DMS53 treated with DMSO at 0.1 percent for 48 hours (cell line): Measurements from ENCODE around the gene BANF1.
"Not testable (repeated sequence)": the region's sequence is repeated elsewhere in the genome, so short reads cannot be mapped to it uniquely, and the experiment has no call there.

Experiments
- DNase-seq: peaks from one replicate; lab custom pipeline; 2025; ENCODE audit not compliant: unreplicated experiment; lab: John Stamatoyannopoulos, UW

The BANF1 gene

GRCh38 chr11:66011239-66011784, 9.0 kb downstream of the BANF1 start:
- peak; percentile 52 for DNase-seq

DNA sequence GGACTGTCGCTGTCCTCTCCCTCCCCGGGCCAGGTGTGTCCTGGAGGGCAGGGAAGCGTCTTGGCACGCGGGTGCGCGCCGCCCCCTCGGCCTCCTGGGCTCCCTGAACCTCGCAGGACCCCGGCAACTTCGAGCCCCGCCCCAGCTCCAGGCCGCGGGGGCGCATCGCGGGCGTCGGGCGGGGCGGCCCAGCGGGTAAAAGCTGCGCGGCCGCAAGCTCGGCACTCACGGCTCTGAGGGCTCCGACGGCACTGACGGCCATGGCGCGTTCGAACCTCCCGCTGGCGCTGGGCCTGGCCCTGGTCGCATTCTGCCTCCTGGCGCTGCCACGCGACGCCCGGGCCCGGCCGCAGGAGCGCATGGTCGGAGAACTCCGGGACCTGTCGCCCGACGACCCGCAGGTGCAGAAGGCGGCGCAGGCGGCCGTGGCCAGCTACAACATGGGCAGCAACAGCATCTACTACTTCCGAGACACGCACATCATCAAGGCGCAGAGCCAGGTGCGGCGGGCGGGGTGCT, 9.5 kb downstream of the BANF1 start, which contains the start of gene CST6:
Gene CST6, plus strand, starts transcription at position 224 of the 519 bp plus-strand sequence. Its CDS starts 37 bp downstream, at position 261.
- peak; percentile 30 for DNase-seq

GRCh38 chr11:66012371-66012945, 10.2 kb downstream of the BANF1 start:
- no peak for DNase-seq

DNA sequence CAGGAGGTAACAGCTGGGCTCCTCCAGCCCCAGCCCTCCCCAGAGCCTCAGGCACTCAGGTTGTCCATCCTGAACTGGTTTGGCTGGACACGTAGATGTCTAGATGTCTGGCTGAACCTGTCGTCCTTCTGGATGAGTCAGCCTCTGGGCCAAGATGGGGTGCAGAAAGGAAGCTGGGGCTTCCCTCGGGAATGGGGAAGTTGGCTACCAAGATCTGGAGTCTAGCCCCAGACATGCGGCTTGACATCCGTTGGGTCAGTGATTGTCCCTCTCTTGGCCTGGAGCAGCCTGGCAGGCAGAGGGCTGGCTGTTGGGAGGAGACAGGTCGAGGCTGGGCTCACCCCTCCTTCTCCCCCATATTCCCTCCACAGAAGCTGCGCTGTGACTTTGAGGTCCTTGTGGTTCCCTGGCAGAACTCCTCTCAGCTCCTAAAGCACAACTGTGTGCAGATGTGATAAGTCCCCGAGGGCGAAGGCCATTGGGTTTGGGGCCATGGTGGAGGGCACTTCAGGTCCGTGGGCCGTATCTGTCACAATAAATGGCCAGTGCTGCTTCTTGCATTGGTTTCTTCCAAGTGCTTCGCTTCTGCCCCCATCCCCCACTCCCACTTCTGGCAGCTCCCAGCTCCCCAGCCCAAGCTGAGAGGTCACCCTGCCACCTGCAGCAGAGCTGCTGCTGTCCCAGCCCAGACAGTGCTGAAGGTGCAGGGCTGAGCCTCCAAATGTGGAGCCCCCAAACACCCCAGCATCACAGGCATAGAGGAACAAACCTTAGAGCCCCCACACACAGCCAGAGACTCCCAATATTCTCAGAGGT, 10.9 kb downstream of the BANF1 start:
- no peak for DNase-seq

GRCh38 chr11:66013762-66014100, 11.4 kb downstream of the BANF1 start:
- DNase-seq = no peak

DNA sequence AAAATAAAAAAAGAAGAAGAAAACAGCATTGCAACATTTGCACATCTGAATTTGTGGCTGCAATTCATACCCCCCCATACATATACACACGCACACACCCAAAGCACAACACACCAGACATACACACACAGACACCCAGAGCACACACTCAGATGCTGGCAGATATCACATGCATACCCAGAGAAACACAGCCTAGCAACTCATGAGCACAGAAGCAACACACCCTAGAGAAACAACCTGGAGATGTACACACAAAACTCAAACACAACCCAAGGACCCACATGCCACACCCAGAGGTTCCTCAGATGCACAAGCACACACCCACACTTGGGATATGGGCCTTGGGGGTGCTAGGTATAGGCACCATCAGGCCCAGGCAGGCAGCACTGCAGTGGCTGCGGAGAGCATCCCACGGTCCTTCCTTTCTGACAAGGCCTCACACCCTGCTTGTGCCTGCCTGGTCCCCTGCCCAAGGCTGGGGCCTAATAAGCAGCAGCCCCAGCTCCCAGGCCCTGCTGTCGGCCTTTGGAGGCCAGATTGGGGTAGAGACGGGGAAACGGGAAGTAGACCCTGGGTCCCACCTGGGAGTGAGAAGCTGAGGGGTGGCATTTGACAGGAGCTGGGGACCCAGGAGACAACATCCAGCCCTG, 12.6 kb downstream of the BANF1 start:
- no peak for DNase-seq

- DNase-seq = no peak
Observed at GRCh38 chr11:66015454-66015881, 13.2 kb downstream of the BANF1 start.

- no peak for DNase-seq
Observed at GRCh38 chr11:66015936-66016792, 13.9 kb downstream of the BANF1 start.

- no peak for DNase-seq
Observed at GRCh38 chr11:66016793-66017177, 14.5 kb downstream of the BANF1 start.

- DNase-seq = no peak
Observed at GRCh38 chr11:66017321-66017720, 15.0 kb downstream of the BANF1 start.

GRCh38 chr11:66020212-66020611, 17.9 kb downstream of the BANF1 start:
- DNase-seq = no peak

DNA sequence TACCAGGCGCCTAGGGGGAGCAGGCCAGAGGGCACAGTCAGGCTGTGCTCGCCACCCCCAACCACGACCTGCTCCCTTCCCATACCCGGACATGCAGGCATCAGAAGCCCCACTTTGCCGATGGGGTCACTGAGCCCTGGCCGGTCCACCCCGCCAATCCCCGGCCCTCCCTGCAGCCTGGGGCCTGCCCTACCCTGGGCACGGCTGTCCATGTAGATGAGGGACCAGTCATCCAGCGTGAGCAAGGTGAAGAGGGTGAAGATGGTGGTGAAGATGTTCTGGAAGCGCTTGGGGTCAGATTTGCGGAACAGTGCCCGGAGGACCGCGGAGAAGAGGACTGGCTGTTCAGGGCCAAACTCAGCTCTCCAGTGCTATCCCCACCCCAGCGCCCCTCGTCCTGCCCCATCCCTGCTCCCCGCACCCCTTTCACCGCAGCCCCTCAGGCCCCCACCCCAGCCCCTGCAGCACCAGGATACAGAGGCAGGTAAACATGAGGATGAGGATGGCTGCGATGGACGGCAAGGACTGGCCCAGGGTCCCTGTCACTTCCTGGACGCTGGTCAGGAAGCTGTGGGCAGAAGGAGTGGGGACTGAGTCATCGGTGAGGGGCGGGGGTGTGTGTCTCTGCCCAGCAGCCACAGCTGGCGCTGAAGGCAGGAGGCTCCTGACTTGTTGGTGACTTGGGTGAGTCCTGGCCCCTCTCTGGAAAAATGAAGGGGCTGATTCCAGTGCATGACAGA, 18.5 kb downstream of the BANF1 start:
- DNase-seq = peak; percentile 76

GRCh38 chr11:66022401-66023185, 20.3 kb downstream of the BANF1 start:
- peak; percentile 47 for DNase-seq

GRCh38 chr11:66023186-66023440, 20.8 kb downstream of the BANF1 start:
- DNase-seq = not testable (repeated sequence)

- no peak for DNase-seq
Observed at GRCh38 chr11:66026017-66026529, 23.8 kb downstream of the BANF1 start, which contains the start of gene CATSPER1. Gene CATSPER1 (minus strand): TSS chr11:66026479. CDS start chr11:66026379, 100 bp downstream.

DNA sequence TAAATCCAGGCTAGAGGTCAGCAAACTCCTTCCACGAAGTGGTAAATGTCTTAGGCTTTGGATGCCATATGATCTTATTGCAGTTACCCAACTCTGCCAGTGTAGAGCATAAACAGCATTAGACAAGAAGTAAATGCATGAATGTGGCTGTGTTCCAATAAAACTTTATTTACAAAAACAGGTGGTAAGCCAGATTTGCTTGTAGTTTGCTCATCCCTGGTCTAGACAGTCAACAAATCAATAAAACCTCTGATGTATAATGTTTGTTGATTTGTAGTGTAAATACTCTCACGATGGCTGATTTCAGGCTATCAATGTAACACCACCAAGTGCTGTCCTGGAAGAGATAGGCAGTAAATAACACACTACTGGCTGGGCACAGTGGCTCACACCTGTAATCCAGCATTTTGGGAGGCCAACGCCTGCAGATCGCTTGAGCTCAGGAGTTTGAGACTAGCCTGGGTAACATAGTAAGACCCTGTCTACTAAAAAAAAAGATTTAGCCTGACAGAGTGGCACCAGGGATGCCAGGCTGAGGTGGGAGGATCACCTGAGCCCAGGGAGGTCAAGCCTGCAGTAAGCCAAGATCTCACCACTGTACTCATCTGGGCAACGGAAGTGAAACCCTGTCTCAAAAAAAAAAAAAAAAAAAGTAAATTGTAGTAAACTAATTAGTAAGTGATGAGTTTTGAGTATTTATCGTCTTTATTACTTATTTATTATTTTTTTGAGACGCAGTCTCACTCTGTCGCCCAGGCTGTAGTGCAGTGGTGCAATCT, 30.8 kb downstream of the BANF1 start:
- no peak for DNase-seq

DNA sequence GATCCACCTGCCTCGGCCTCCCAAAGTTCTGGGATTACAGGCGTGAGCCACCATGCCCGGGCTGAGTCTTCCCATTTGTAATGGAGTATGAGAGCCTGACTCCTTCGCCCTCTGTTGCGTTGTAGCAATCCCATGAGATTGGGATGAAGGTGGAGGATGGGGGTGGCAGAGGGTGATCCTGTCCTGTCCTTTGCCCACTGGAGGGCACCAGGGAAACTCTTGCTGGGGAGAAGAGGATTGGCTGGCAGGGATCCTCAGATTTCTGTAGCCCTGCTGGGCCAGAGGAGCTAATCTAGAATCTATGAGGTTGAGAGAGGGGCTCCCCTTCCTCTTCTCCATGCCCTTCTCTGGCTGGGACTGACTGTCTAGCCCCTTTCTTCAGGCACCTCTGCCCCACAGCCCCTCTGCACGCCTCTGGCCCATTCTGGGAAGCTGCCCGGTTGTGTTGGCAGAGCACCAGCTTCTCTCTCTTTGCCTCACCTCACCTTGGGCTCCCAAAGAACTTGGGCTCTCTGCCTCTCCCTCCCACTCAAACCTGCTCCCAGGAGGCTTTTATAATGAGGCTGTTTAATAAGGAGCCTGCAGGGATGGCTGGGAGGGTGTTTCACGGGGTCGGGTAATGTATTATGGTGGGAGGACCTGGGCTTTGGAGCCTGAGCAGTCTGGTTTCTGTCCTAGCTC, 33.5 kb downstream of the BANF1 start:
- DNase-seq = no peak

DNA sequence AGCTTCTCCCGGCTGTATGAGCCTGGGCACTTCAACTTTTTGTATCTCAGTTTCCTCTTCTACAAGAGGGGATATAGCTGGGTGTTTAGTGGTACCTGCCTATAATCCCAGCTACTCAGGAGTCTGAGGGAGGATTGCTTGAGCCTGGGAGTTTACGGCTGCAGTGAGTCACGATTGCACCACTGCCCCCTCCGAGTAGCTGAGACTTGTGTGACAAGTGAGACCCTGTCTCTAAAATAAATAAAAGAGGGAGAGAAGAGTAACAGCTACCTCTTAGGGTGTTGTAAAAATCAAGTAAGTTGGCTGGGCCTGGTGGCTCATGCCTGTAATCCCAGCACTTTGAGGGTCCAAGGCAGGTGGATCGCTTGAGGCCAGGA, 34.0 kb downstream of the BANF1 start:
- no peak for DNase-seq
